Neural progenitor cell (in vitro differentiated cells): ENCODE measurements around the gene FBXW7. TPM values are rescaled to one million over a fixed set of nuclear protein-coding genes. Genes with fewer than 3 reads are reported as not detected.

Experiments used
- DNase-seq: peaks from one replicate; pipeline ENCODE4 v3.0.0-alpha.2; 2016; ENCODE audit warnings: low spot score
- H2AFZ ChIP-seq: fragments of 200-600 bp; sonication (generic); replicated peaks from 2 replicates; pipeline ENCODE4 v1.6.1; 2016; ENCODE audit warnings: antibody characterized with exemption
- H3F3A ChIP-seq: fragments of 200-600 bp; sonication (generic); 2 replicates; pipeline ENCODE4 v1.6.1; 2016; ENCODE audit warnings: antibody characterized with exemption, low read depth
- H3K27ac ChIP-seq: fragments of 200-600 bp; sonication (generic); 2 replicates; pipeline ENCODE4 v1.5.1; 2016; ENCODE audit warnings: mild to moderate bottlenecking
- H3K27me3 ChIP-seq: fragments of 200-600 bp; sonication (generic); 2 replicates; pipeline ENCODE4 v1.6.1; 2016; ENCODE audit warnings: mild to moderate bottlenecking, moderate library complexity
- H3K36me3 ChIP-seq: fragments of 200-600 bp; sonication (generic); 2 replicates; pipeline ENCODE4 v1.5.1; 2016
- H3K4me1 ChIP-seq: fragments of 200-600 bp; sonication (generic); 2 replicates; pipeline ENCODE4 v1.6.1; 2016; ENCODE audit warnings: mixed run types
- H3K4me2 ChIP-seq: fragments of 200-600 bp; sonication (generic); 2 replicates; pipeline ENCODE4 v1.6.1; 2016
- H3K4me3 ChIP-seq: fragments of 200-600 bp; sonication (generic); 2 replicates; pipeline ENCODE4 v1.5.1; 2016
- H3K79me2 ChIP-seq: fragments of 200-600 bp; sonication (generic); 2 replicates; pipeline ENCODE4 v1.6.1; 2016; ENCODE audit warnings: low read depth
- H3K9ac ChIP-seq: fragments of 200-600 bp; sonication (generic); 2 replicates; pipeline ENCODE4 v1.6.1; 2016
- H3K9me3 ChIP-seq: fragments of 200-600 bp; sonication (generic); 2 replicates; pipeline ENCODE4 v1.5.1; 2016; ENCODE audit warnings: low read depth
- H4K20me1 ChIP-seq: fragments of 200-600 bp; sonication (generic); 2 replicates; pipeline ENCODE4 v1.6.1; 2016; ENCODE audit warnings: low read depth
- H3K27ac Mint-ChIP-seq: 3 replicates; pipeline ENCODE4 v1.8.0; 2021; ENCODE audit warnings: mixed read lengths
- H3K27me3 Mint-ChIP-seq: 2 replicates; pipeline ENCODE4 v1.8.0; 2022; ENCODE audit warnings: low read depth, mild to moderate bottlenecking, inconsistent platforms, moderate library complexity, mixed read lengths; ENCODE audit not compliant: insufficient read depth
- H3K36me3 Mint-ChIP-seq: 3 replicates; pipeline ENCODE4 v1.8.0; 2021; ENCODE audit warnings: mixed read lengths
- H3K4me1 Mint-ChIP-seq: 3 replicates; pipeline ENCODE4 v1.8.0; 2021; ENCODE audit warnings: mixed read lengths
- H3K4me3 Mint-ChIP-seq: 3 replicates; pipeline ENCODE4 v1.8.0; 2021; ENCODE audit warnings: mild to moderate bottlenecking, moderate library complexity, mixed read lengths
- H3K9me3 Mint-ChIP-seq: 3 replicates; pipeline ENCODE4 v1.8.0; 2020; ENCODE audit warnings: mixed read lengths
- EZH2 ChIP-seq: fragments of 200-600 bp; sonication (generic); IDR thresholded peaks from 2 replicates; pipeline ENCODE4 v1.6.1; 2017; ENCODE audit warnings: antibody characterized with exemption, mild to moderate bottlenecking, moderate library complexity
- EZH2phosphoT487 ChIP-seq: fragments of 200-600 bp; sonication (generic); IDR thresholded peaks from 2 replicates; pipeline ENCODE4 v1.6.1; 2017; ENCODE audit warnings: antibody characterized with exemption
- total RNA-seq: library from RNA; depleted of rRNA; stranded (reverse); fragments of >200 nt; gene quantifications from 2 replicates; pipeline ENCODE4 v1.2.3, GENCODE V29; 2015; ENCODE audit warnings: low replicate concordance
- TF ChIP-seq, protein P1 (sequence below): fragments of 200-600 bp; sonication (generic); IDR thresholded peaks from 2 replicates; pipeline ENCODE4 v1.5.1; 2017; ENCODE audit warnings: antibody characterized with exemption, mild to moderate bottlenecking

FBXW7 gene
- total RNA-seq, 1 donor from 2014 or later, result 43.9 TPM

DNA sequence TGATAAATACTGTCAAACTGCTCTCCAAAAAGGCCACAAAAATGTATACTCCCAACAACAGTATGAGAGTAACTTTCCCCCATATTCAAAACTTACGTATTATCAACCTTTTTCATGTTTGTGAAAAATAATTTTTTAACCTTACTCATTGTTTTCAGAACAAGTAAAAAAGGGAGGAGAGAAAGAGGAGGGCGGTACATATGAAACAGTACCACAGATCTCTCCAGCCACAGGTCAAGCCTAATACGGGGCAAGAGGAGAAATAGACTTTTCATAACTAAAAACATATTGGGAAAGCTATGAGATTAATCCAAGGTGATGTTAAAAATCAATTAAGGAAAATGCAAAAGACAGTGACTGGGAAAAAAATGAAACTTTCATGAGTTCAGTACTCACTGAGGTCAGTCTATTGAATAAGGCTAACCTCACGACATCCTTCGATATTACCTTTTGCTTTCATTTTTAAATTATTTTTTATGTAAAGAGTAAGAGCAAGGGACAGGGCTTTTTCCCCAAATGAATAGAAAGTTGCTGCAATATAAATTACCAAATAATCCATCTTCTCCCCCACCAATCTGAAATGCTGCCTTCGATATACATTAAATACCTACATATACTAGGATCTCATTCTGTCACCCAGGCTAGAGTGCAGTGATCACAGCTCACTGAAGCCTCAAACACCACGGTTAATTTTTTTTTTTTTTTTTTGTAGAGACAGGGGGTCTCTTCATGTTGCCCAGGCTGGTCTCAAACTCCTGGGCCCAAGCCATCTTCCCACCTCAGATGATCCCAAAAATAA, 25.3 kb downstream of the FBXW7 start:
- Mint-ChIP-seq H3K27me3 (no peaks in the 10 kb centered on the region), H3K4me3 (no peak overlapping the region), H3K36me3 (peaks cover 2% of the 10 kb centered on the region), H3K4me1 (peaks cover 2% of the 10 kb centered on the region), H3K27ac (no peak overlapping the region), H3K9me3 (no peaks in the 10 kb centered on the region)
- Histone ChIP-seq H3K4me3 (no peak overlapping the region), H3K4me2 (no peak overlapping the region), H3K36me3 (no peaks in the 10 kb centered on the region), H4K20me1 (no peaks in the 10 kb centered on the region), H2AFZ (no peak overlapping the region), H3K9ac (no peak overlapping the region), H3K9me3 (no peaks in the 10 kb centered on the region), H3K27ac (no peak overlapping the region), H3K79me2 (peaks cover 88% of the 10 kb centered on the region), H3K27me3 (no peaks in the 10 kb centered on the region), H3F3A (peaks cover 6% of the 10 kb centered on the region), H3K4me1 (peaks cover 3% of the 10 kb centered on the region)
- TF ChIP-seq EZH2phosphoT487, result no peak
- TF ChIP-seq, protein P1, sequence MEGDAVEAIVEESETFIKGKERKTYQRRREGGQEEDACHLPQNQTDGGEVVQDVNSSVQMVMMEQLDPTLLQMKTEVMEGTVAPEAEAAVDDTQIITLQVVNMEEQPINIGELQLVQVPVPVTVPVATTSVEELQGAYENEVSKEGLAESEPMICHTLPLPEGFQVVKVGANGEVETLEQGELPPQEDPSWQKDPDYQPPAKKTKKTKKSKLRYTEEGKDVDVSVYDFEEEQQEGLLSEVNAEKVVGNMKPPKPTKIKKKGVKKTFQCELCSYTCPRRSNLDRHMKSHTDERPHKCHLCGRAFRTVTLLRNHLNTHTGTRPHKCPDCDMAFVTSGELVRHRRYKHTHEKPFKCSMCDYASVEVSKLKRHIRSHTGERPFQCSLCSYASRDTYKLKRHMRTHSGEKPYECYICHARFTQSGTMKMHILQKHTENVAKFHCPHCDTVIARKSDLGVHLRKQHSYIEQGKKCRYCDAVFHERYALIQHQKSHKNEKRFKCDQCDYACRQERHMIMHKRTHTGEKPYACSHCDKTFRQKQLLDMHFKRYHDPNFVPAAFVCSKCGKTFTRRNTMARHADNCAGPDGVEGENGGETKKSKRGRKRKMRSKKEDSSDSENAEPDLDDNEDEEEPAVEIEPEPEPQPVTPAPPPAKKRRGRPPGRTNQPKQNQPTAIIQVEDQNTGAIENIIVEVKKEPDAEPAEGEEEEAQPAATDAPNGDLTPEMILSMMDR, result no peak
- no peak for TF ChIP-seq EZH2
- no peak for DNase-seq

DNA sequence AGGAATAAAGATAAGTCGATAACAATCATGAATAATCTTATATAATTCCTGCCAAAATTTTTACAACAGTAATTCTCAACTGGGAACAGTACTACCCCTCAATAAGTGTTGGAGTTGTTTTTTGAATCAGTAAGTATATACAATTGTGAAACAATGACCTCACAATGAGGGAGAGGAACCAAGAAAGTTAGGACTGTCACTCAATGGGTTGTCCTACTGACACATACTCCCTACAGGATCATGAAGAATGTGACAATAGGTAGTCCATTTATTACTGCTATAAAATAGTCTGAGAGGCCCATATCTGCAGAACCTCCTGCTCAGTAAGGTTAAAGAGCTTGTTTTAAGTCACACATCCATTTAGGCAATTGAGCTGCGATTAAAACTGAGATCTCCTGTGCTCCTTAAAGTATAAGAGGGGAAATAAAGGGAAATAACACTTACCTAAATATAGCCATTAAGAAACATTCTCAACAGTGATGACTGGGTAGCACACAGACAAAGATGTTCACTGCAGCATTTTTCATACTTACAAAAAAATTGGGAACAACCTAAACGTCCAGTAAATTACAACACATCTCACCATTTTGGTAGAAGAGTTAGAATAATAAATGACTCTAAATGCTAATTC, 26.2 kb downstream of the FBXW7 start:
- Histone ChIP-seq H3K27me3 (no peaks in the 10 kb centered on the region), H3K4me1 (peaks cover 3% of the 10 kb centered on the region), H2AFZ (no peak overlapping the region), H3K27ac (no peak overlapping the region), H3K4me2 (no peak overlapping the region), H3F3A (peaks cover 6% of the 10 kb centered on the region), H3K79me2 (peaks cover 86% of the 10 kb centered on the region), H3K9ac (no peak overlapping the region), H3K9me3 (no peaks in the 10 kb centered on the region), H3K4me3 (no peak overlapping the region), H4K20me1 (no peaks in the 10 kb centered on the region), H3K36me3 (no peaks in the 10 kb centered on the region)
- no peak for DNase-seq
- Mint-ChIP-seq H3K27ac (no peak overlapping the region), H3K36me3 (peaks cover 2% of the 10 kb centered on the region), H3K9me3 (no peaks in the 10 kb centered on the region), H3K4me3 (no peak overlapping the region), H3K27me3 (no peaks in the 10 kb centered on the region), H3K4me1 (peaks cover 2% of the 10 kb centered on the region)
- no peak for TF ChIP-seq EZH2
- TF ChIP-seq EZH2phosphoT487, result no peak
- TF ChIP-seq, protein P1, result no peak

DNA sequence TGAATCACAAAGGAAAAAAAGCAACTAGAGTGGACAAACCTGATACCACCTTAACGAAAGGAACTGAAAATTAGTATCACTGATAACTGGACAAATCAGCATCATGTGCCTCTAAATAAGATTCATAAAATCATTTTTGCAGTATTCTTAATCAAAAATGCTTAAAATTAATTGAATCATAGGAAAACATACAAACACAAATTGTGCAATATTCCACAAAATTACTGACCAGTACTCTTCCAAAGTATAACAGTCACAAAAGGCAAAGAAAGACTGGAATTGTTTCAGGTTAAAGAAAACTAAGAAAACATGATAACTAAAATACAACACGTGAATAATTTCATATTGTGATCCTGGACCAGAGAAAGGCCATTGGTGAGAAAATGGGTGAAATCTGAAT, 27.1 kb downstream of the FBXW7 start:
- H3K79me2 ChIP-seq, result peaks cover 85% of the 10 kb centered on the region
- H3F3A ChIP-seq, result peaks cover 3% of the 10 kb centered on the region
- no peaks in the 10 kb centered on the region for H3K36me3 ChIP-seq
- no peaks in the 10 kb centered on the region for H3K9me3 ChIP-seq
- Mint-ChIP-seq H3K9me3 (no peaks in the 10 kb centered on the region), H3K4me3 (no peak overlapping the region), H3K27me3 (no peaks in the 10 kb centered on the region), H3K27ac (no peak overlapping the region), H3K36me3 (peaks cover 2% of the 10 kb centered on the region), H3K4me1 (no peaks in the 10 kb centered on the region)
- TF ChIP-seq EZH2 (no peak), EZH2phosphoT487 (no peak)
- TF ChIP-seq, protein P1, result no peak
- H3K4me2 ChIP-seq, result no peak overlapping the region
- no peak for DNase-seq
- H3K4me1 ChIP-seq, result no peaks in the 10 kb centered on the region
- no peaks in the 10 kb centered on the region for H4K20me1 ChIP-seq
- no peaks in the 10 kb centered on the region for H3K27me3 ChIP-seq
- H3K9ac ChIP-seq, result no peak overlapping the region
- no peak overlapping the region for H3K27ac ChIP-seq
- no peak overlapping the region for H3K4me3 ChIP-seq
- no peak overlapping the region for H2AFZ ChIP-seq
